ENCODE data around the gene MPL.

The MPL gene

GRCh38 chr1:43337588-43337987, at the start of gene MPL:
Gene MPL, plus strand, starts transcription at chr1:43337818. Its CDS starts 31 bp downstream, at chr1:43337849.
- no peak for DNase-seq (ENCODE audit: low read depth)

- no peak for DNase-seq (ENCODE audit: low read depth)
Observed at GRCh38 chr1:43288058-43288784, 49.4 kb upstream of the MPL start.

GRCh38 chr1:43288785-43289706, 48.6 kb upstream of the MPL start:
- DNase-seq (ENCODE audit: low read depth): no peak

- no peak for DNase-seq (ENCODE audit: low read depth)
Observed at GRCh38 chr1:43292216-43292615, 45.4 kb upstream of the MPL start.

GRCh38 chr1:43292679-43293078, 44.9 kb upstream of the MPL start:
- no peak for DNase-seq (ENCODE audit: low read depth)

GRCh38 chr1:43293176-43293575, 44.4 kb upstream of the MPL start:
- DNase-seq (ENCODE audit: low read depth): no peak

GRCh38 chr1:43293896-43294760, 43.5 kb upstream of the MPL start:
- no peak for DNase-seq (ENCODE audit: low read depth)

- DNase-seq (ENCODE audit: low read depth): no peak
Observed at GRCh38 chr1:43294761-43295160, 42.9 kb upstream of the MPL start.

- no peak for DNase-seq (ENCODE audit: low read depth)
Observed at GRCh38 chr1:43296207-43296606, 41.4 kb upstream of the MPL start.

GRCh38 chr1:43298055-43298454, 39.6 kb upstream of the MPL start:
- DNase-seq (ENCODE audit: low read depth): no peak

- no peak for DNase-seq (ENCODE audit: low read depth)
Observed at GRCh38 chr1:43299101-43299500, 38.5 kb upstream of the MPL start.

- DNase-seq (ENCODE audit: low read depth): no peak
Observed at GRCh38 chr1:43300378-43301094, 37.1 kb upstream of the MPL start, which contains the start of gene TIE1. Gene TIE1, plus strand, starts transcription at chr1:43300982. Its CDS starts 90 bp downstream, at chr1:43301072.

- DNase-seq (ENCODE audit: low read depth): no peak
Observed at GRCh38 chr1:43302201-43302600, 35.4 kb upstream of the MPL start.

- DNase-seq (ENCODE audit: low read depth): no peak
Observed at GRCh38 chr1:43302721-43303470, 34.7 kb upstream of the MPL start.

- DNase-seq (ENCODE audit: low read depth): no peak
Observed at GRCh38 chr1:43303471-43304313, 33.9 kb upstream of the MPL start.

- DNase-seq (ENCODE audit: low read depth): no peak
Observed at GRCh38 chr1:43304314-43304681, 33.3 kb upstream of the MPL start.

GRCh38 chr1:43304771-43305300, 32.8 kb upstream of the MPL start:
- DNase-seq (ENCODE audit: low read depth): no peak

- DNase-seq (ENCODE audit: low read depth): no peak
Observed at GRCh38 chr1:43305461-43305860, 32.2 kb upstream of the MPL start.

- DNase-seq (ENCODE audit: low read depth): no peak
Observed at GRCh38 chr1:43305926-43306687, 31.5 kb upstream of the MPL start.

Data from HS-27A (cell line).